Stimulated activated memory B cell treated with anti-CD40 and anti-IgM and Interleukin-4, amounts not matched to agents 10 μg/mL and 1 μg/mL and 100 μg/mL, for 72 hours (primary cell): ENCODE results near the gene DVL3.
A peak's percentile ranks its signal among the peaks of the same experiment; 100 is the strongest.

Source experiments
- ATAC-seq: fragments of 150-1000 bp; cut with Tn5 transposase; 2 replicates; pipeline ENCODE4 v1.10.0; 2021
- H3K27ac Mint-ChIP-seq: one replicate; pipeline ENCODE4 v1.8.0; 2022; ENCODE audit warnings: mild to moderate bottlenecking, mixed read lengths
- H3K27me3 Mint-ChIP-seq: one replicate; pipeline ENCODE4 v1.8.0; 2022; ENCODE audit warnings: mixed read lengths
- H3K36me3 Mint-ChIP-seq: one replicate; pipeline ENCODE4 v1.8.0; 2022; ENCODE audit warnings: mixed read lengths
- H3K4me1 Mint-ChIP-seq: one replicate; pipeline ENCODE4 v1.8.0; 2022; ENCODE audit warnings: mixed read lengths
- H3K4me3 Mint-ChIP-seq: one replicate; pipeline ENCODE4 v1.8.0; 2022; ENCODE audit warnings: mild to moderate bottlenecking, moderate library complexity, mixed read lengths
- H3K9me3 Mint-ChIP-seq: one replicate; pipeline ENCODE4 v1.8.0; 2022; ENCODE audit warnings: mixed read lengths

The DVL3 gene

DNA sequence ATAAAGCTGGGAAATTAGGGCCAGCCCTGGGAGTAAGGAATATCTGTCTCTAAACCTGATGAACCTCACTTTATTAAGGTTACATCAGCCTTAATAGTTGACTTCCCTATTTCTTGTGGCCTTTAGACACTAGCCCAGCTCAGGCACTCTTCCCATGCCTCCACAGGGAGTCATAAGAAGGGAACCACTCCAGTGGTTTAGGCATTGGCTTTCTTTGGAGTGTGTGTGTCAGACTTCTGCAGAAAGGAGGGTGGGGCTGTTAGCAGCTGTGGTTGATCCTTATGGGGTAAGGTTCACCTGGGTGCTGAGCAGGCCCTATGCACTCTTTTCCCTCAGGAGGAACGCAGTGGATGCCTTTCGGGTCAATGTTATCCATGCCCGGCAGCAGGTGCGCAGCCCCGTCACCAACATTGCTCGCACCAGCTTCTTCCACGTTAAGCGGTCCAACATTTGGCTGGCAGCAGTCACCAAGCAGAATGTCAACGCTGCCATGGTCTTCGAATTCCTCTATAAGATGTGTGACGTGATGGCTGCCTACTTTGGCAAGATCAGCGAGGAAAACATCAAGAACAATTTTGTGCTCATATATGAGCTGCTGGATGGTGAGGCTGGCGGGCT, 23.5 kb downstream of the DVL3 start:
- Mint-ChIP-seq H3K4me3 (no peak overlapping the region), H3K27ac (peak overlapping the region; percentile 69), H3K36me3 (peaks cover 57% of the 10 kb centered on the region), H3K4me1 (peaks cover 34% of the 10 kb centered on the region), H3K27me3 (no peaks in the 10 kb centered on the region), H3K9me3 (no peaks in the 10 kb centered on the region)
- ATAC-seq, result no peak

DNA sequence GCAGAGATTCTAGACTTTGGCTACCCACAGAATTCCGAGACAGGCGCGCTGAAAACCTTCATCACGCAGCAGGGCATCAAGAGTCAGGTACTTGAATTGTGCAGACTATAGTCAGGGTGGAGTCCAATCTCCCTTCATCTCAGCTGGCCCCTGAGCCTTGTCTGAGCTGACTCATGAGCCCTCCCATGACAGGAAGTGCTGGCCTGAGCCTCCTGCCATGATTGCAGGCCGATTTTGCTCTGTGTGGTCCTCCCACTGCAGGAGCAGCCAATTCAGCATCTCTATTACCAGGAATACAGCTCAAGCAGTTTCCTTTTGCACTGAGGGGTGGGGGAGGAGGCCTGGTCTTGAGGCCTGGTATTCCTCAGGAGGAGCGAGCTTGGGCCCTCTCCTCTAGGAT, 25.0 kb downstream of the DVL3 start:
- Mint-ChIP-seq H3K27me3 (no peaks in the 10 kb centered on the region), H3K36me3 (peaks cover 69% of the 10 kb centered on the region), H3K4me3 (no peak overlapping the region), H3K27ac (no peak overlapping the region), H3K9me3 (no peaks in the 10 kb centered on the region), H3K4me1 (peaks cover 36% of the 10 kb centered on the region)
- no peak for ATAC-seq

DNA sequence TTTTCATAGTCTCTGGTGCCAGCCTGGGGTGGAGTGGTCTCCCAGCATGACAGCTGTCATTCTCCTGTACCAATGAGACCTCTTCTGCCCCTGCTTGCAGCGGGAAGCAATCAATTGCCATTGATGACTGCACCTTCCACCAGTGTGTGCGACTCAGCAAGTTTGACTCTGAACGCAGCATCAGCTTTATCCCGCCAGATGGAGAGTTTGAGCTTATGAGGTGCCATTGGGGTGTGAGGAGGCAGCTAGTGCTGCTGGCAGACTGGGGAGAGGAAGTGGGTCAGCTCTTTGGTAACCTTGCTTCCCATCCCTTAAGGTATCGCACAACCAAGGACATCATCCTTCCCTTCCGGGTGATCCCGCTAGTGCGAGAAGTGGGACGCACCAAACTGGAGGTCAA, 26.4 kb downstream of the DVL3 start:
- H3K4me1 Mint-ChIP-seq, result peaks cover 32% of the 10 kb centered on the region
- H3K4me3 Mint-ChIP-seq, result no peak overlapping the region
- H3K36me3 Mint-ChIP-seq, result peaks cover 69% of the 10 kb centered on the region
- H3K27me3 Mint-ChIP-seq, result no peaks in the 10 kb centered on the region
- no peak overlapping the region for H3K27ac Mint-ChIP-seq
- no peak for ATAC-seq
- no peaks in the 10 kb centered on the region for H3K9me3 Mint-ChIP-seq

DNA sequence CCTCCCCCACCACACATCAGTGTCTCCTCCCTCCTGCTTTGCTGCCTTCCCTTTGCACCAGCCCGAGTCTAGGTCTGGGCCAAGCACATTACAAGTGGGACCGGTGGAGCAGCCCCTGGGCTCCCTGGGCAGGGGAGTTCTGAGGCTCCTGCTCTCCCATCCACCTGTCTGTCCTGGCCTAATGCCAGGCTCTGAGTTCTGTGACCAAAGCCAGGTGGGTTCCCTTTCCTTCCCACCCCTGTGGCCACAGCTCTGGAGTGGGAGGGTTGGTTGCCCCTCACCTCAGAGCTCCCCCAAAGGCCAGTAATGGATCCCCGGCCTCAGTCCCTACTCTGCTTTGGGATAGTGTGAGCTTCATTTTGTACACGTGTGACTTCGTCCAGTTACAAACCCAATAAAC, 28.5 kb downstream of the DVL3 start:
- ATAC-seq, result no peak
- no peaks in the 10 kb centered on the region for H3K27me3 Mint-ChIP-seq
- no peak overlapping the region for H3K4me3 Mint-ChIP-seq
- H3K36me3 Mint-ChIP-seq, result peaks cover 63% of the 10 kb centered on the region
- H3K9me3 Mint-ChIP-seq, result no peaks in the 10 kb centered on the region
- H3K27ac Mint-ChIP-seq, result no peak overlapping the region
- peaks cover 35% of the 10 kb centered on the region for H3K4me1 Mint-ChIP-seq

DNA sequence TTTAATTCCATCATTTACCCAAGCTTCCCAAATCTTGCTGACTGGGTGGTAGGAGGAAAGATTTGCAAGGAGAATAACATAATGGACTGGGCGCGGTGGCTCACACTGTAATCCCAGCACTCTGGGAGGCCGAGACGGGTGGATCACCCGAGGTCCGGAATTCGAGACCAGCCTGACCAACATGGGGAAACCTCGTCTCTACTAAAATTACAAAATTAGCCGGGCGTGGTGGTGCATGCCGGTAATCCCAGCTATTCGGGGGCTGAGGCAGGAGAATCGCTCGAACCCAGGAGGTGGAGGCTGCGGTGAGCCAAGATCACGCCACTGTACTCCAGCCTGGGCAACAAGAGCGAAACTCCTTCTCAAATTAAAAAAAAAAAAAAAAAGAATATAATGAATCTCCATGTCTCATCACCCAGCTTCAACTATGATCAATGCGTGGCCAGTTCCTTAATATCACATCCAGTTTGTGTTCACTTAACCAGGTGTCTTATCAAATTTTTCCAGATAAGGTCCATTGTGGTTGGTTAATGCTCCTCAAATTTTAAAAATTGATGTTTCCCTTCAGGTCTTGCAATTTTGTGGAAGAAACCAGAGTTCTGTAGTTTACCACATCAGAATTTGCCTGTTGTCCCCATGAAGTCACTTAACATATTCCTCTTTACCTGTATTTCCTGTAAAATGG, 29.5 kb downstream of the DVL3 start:
- peaks cover 36% of the 10 kb centered on the region for H3K4me1 Mint-ChIP-seq
- ATAC-seq, result no peak

DNA sequence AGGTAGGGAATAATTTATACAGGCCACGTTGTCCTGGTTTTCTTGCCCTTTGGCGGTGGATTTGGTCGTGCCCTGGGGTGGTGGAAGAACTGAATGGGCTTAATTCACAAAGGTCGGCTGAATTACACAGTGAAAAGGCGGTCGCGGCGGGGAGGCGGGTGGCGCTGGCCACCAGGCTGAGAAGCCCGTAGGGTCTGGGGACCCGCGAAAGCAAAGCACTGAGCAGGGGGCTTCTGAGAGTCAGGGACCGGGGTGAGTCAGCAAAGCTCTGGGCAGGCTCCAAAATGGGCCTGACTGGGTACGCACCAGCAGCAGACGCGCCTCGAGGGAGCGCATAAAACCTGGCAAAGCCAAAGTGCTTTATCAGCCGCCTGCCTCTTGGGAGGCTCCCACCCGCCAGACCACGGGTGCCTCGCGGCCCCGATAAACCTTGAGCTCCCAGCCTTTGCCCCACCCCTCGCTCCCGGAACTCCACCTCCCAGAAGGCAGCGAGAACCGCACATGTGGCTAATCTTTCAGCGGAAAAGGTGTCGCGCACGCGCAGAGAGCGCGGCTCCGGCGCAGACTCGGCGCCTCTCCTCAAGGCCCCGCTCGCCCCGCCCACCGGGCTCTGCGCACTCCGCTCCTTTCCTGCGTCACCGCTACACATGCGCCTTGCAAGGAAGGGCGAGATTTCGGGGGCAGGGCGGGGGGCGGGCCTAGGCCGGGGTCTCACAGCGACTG, 30.4 kb downstream of the DVL3 start:
- Mint-ChIP-seq H3K9me3 (no peaks in the 10 kb centered on the region), H3K27me3 (no peaks in the 10 kb centered on the region), H3K27ac (peak overlapping the region; percentile 90), H3K4me1 (peaks cover 36% of the 10 kb centered on the region), H3K4me3 (peak overlapping the region; percentile 96), H3K36me3 (peaks cover 62% of the 10 kb centered on the region)
- peak; percentile 95 for ATAC-seq

More for the DNA sequence above, 29.5 kb downstream of the DVL3 start:
- Mint-ChIP-seq H3K27ac (peak overlapping the region; percentile 90), H3K4me3 (peak overlapping the region; percentile 96), H3K27me3 (no peaks in the 10 kb centered on the region), H3K9me3 (no peaks in the 10 kb centered on the region), H3K36me3 (peaks cover 61% of the 10 kb centered on the region)

DNA sequence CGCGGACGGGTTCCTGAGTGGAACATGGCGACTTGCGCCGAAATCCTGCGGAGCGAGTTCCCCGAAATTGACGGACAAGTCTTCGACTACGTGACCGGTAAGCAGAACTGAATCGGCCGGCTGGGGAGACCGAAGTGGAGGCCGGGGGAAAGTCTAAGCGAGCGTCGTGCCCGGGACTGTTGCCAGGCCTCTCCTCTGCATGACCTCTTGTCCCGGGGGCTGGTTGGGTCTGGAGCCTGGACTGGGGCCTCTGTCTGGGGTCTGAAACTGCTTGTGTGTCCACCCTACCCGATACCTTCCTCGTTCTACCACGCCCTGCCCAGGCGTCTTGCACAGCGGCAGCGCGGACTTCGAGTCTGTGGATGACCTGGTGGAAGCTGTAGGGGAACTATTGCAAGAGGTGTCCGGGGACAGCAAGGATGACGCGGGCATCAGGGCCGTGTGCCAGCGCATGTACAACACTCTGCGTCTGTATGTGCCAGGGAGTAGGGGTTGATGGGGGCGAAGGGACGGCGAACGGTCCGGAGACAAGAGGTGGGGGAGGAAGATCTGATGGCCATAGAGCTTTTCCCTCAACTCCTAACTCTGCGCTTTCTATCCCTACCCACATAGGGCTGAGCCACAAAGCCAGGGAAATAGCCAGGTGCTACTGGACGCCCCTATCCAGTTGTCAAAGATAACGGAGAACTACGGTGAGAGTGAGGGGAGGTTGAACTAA, 31.2 kb downstream of the DVL3 start, which contains the start of gene ABCF3:
ABCF3 (plus strand) TSS at position 16 of the 718 bp plus-strand sequence; CDS start at position 25, 9 bp downstream.
- Mint-ChIP-seq H3K4me1 (peaks cover 36% of the 10 kb centered on the region), H3K4me3 (peak within 1 kb of the TSS; percentile 96), H3K27ac (peak within 1 kb of the TSS; percentile 90), H3K36me3 (peaks cover 60% of the 10 kb centered on the region), H3K9me3 (no peaks in the 10 kb centered on the region), H3K27me3 (no peaks in the 10 kb centered on the region)
- peak; percentile 54 for ATAC-seq

DNA sequence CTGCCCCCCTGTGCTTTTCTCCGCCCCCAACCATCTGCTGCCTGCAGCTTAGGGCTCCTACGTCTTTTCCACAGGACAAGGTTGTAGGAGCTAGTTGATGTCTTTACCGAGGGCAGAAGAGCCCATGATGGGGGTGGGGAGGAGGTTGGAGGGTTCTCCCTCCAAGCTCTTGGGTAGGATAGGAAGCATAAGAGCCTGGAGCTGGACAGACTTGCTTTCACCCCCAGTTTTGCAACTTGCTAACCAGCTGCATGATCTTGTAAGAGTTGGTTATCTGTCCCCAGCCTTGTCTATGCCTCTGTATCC, 31.7 kb downstream of the DVL3 start:
- Mint-ChIP-seq H3K4me3 (peak overlapping the region; percentile 96), H3K27ac (peak overlapping the region; percentile 90), H3K9me3 (no peaks in the 10 kb centered on the region), H3K27me3 (no peaks in the 10 kb centered on the region), H3K36me3 (peaks cover 60% of the 10 kb centered on the region), H3K4me1 (peaks cover 36% of the 10 kb centered on the region)
- ATAC-seq, result no peak

DNA sequence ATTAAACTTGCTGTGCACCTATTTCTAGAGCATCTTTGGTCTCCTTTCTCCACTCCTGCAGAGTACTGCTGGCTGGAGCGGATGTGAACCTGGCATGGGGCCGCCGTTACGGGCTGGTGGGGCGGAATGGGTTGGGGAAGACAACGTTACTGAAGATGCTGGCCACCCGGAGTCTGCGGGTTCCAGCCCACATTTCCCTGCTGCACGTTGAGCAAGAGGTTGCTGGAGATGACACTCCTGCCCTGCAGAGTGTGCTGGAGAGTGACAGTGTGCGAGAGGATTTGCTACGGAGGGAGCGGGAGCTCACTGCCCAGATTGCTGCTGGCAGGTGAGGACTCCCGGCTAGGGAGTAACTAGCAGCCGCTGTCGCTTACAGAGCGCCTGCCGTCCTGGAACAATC, 32.9 kb downstream of the DVL3 start:
- Mint-ChIP-seq H3K9me3 (no peaks in the 10 kb centered on the region), H3K27me3 (no peaks in the 10 kb centered on the region), H3K36me3 (peaks cover 61% of the 10 kb centered on the region), H3K4me1 (peaks cover 36% of the 10 kb centered on the region), H3K27ac (no peak overlapping the region), H3K4me3 (no peak overlapping the region)
- ATAC-seq, result no peak

DNA sequence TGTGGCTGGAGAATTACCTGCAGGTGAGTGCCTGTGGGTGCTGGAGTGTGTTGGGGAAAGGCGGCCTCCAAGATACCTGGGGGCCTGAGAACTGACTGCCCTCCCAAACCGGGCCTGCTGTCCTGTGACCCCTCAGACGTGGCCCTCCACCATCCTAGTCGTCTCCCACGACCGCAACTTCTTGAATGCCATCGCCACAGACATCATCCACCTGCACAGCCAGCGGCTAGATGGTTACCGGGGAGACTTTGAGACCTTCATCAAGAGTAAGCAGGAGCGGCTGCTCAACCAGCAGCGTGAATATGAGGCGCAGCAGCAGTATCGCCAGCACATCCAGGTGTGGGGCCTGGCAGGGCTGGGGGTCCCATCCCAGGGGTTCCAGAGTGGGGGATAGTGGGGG, 34.2 kb downstream of the DVL3 start:
- H3K36me3 Mint-ChIP-seq, result peaks cover 61% of the 10 kb centered on the region
- no peaks in the 10 kb centered on the region for H3K9me3 Mint-ChIP-seq
- H3K4me1 Mint-ChIP-seq, result peaks cover 36% of the 10 kb centered on the region
- H3K4me3 Mint-ChIP-seq, result no peak overlapping the region
- H3K27ac Mint-ChIP-seq, result no peak overlapping the region
- ATAC-seq, result no peak
- no peaks in the 10 kb centered on the region for H3K27me3 Mint-ChIP-seq

DNA sequence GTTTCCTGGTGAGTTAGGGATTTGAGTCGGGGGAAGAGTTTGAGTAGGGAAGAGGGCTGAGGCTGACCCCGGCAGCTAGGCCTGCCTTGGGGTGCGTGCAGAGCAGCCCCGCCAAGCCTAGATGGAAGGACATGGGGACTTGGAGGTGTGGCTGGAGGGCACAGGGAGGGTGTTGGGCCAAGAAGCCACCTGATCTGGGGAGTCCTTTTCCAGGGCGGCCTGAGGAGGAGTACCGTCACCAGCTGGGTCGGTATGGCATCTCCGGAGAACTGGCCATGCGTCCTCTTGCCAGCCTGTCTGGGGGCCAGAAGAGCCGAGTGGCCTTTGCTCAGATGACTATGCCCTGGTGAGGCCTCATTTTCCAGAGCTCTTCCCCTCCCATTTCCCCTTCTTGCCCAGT, 37.7 kb downstream of the DVL3 start:
- peaks cover 9% of the 10 kb centered on the region for H3K4me1 Mint-ChIP-seq
- H3K27me3 Mint-ChIP-seq, result no peaks in the 10 kb centered on the region
- H3K27ac Mint-ChIP-seq, result no peak overlapping the region
- ATAC-seq, result no peak
- H3K9me3 Mint-ChIP-seq, result no peaks in the 10 kb centered on the region
- peaks cover 74% of the 10 kb centered on the region for H3K36me3 Mint-ChIP-seq
- H3K4me3 Mint-ChIP-seq, result no peak overlapping the region

DNA sequence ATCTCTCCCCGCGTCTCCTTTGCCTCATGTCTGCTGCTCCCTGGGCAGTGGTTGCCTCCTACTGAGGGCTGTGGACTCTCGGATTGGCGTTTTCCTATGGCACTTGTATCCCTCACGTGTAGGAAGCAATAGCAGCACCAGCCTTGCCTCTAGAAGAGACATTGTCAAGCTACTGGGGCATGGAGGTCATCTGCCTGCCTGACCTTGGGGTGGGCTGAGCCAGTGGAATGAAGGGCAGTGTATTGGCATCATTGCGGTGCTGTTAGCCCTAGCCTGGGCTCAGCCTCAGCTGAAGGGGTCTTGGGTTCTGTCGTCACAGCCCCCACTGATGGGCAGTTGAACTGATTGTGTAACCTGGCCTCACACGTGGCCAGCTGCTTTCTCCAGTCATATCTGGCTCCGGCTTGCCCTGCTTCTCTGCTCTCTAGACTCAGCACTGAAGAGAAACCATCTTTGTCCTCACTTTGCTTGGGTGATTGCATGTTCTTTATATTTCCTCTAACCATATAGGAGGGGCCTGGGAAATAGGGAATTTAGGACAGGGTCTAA, 38.9 kb downstream of the DVL3 start:
- H3K4me1 Mint-ChIP-seq, result no peaks in the 10 kb centered on the region
- no peaks in the 10 kb centered on the region for H3K27me3 Mint-ChIP-seq
- H3K4me3 Mint-ChIP-seq, result no peak overlapping the region
- peaks cover 67% of the 10 kb centered on the region for H3K36me3 Mint-ChIP-seq
- H3K27ac Mint-ChIP-seq, result no peak overlapping the region
- no peaks in the 10 kb centered on the region for H3K9me3 Mint-ChIP-seq
- no peak for ATAC-seq

DNA sequence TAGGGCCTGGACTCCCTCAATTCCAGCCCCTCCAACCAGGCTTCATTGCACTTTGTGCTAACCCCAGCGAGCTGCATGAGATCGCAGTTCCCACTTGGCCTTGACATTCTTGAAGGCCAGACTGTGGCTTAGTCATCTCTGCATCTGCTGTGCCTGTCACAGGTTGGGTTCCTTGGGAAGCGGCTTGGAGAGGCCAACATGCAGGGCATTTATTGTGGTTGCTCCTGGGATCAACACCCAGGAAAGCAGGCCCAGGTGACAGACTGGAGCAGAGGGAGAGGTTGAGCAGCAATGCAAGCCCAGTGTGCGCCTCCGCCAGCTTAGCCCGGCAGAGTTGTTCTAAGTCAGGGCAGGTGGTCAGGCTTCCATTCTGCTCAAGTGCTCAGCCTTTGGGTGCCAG, 41.4 kb downstream of the DVL3 start:
- no peaks in the 10 kb centered on the region for H3K9me3 Mint-ChIP-seq
- ATAC-seq, result no peak
- no peaks in the 10 kb centered on the region for H3K27me3 Mint-ChIP-seq
- H3K27ac Mint-ChIP-seq, result no peak overlapping the region
- H3K36me3 Mint-ChIP-seq, result peaks cover 46% of the 10 kb centered on the region
- no peaks in the 10 kb centered on the region for H3K4me1 Mint-ChIP-seq
- no peak overlapping the region for H3K4me3 Mint-ChIP-seq

DNA sequence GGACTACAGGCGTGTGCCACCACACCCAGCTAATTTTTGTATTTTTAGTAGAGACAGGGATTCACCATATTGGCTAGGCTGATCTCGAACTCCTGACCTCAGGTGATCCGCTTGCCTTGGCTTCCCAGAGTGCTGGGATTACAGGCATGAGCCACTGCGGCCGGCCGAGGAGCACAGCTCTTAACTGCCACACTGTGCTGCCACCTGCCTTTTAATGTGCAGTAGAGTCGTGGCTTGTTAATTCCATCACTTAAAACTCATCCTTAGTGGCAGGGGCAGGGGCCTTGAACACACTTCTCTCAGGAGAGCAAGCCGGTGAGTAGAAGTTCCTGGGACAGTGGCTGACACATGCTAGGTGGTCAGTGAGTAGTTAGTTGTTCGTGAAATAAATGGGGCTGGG, 43.3 kb downstream of the DVL3 start:
- H3K4me1 Mint-ChIP-seq, result no peaks in the 10 kb centered on the region
- no peak overlapping the region for H3K27ac Mint-ChIP-seq
- H3K4me3 Mint-ChIP-seq, result no peak overlapping the region
- peaks cover 26% of the 10 kb centered on the region for H3K36me3 Mint-ChIP-seq
- no peak for ATAC-seq
- no peaks in the 10 kb centered on the region for H3K9me3 Mint-ChIP-seq
- no peaks in the 10 kb centered on the region for H3K27me3 Mint-ChIP-seq

DNA sequence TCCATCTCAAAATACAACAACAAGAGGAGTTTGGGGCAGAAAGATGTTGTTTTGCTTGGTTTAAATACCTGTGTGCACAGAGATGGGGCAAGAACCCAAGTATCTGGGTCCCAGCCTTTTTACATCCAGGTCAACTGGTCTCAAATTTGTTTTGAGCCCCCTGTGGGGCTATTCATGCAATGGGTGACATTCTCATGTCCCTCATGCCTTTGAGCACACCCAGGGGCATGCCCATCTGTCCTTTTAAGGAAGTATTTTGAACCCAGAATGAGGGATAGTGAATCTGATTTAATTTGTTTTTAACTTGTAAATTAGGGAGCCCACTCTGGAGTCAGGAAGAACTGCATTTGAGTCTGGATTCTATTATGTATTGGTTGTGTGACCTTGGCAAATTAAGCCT, 45.6 kb downstream of the DVL3 start:
- no peak overlapping the region for H3K4me3 Mint-ChIP-seq
- no peak for ATAC-seq
- peaks cover 3% of the 10 kb centered on the region for H3K36me3 Mint-ChIP-seq
- H3K27me3 Mint-ChIP-seq, result peaks cover 6% of the 10 kb centered on the region
- H3K4me1 Mint-ChIP-seq, result no peaks in the 10 kb centered on the region
- no peaks in the 10 kb centered on the region for H3K9me3 Mint-ChIP-seq
- no peak overlapping the region for H3K27ac Mint-ChIP-seq
